Uterus (tissue), 2 donors: ENCODE results near the gene MAML2.

Source experiments
- POLR2A ChIP-seq, 2 donors: fragments of 450-650 bp; IDR thresholded peaks; one replicate each; pipeline ENCODE4 v1.6.1; 2016; ENCODE audit warnings: antibody characterized with exemption in 2 of 2, mild to moderate bottlenecking in 1 of 2, moderate library complexity in 1 of 2
- TF ChIP-seq, protein P1 (sequence below), 4 experiments: fragments of 200-600 bp in 2 of 4; fragments of 450-650 bp in 2 of 4; sonication (generic) in 2 of 4; IDR thresholded peaks; one replicate each; pipeline ENCODE4 v1.5.1; 2016 to 2019; ENCODE audit warnings: antibody characterized with exemption in 4 of 4, mild to moderate bottlenecking in 2 of 4, moderate library complexity in 1 of 4

DNA sequence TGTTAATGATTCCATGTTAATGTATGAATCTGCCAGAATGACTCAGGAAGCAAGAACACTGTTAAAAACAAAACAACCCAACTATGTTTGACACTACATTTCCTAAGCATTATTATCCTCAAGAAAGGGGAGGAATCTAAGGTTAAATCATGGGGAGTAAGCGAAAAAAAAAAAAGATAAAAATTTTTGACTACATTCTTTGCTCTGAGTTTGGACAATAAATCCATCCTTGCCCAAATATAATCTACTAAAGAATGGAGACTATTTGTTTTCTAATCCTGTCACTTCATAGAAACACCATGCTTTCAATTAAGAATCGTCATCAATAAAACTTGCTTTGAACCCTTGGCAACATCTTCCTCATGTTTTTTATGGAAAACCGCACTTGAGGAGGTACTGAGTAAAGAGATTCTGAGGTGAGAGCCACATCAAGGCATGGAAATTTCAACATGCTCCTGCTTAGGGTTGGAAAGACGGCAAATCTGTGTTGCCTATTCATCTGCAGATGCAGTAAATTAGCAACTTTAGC is 9.7 kb downstream of the MAML2 start:
- TF ChIP-seq POLR2A (IDR thresholded peaks at IDR 0.05) = no peak
- TF ChIP-seq, protein P1, sequence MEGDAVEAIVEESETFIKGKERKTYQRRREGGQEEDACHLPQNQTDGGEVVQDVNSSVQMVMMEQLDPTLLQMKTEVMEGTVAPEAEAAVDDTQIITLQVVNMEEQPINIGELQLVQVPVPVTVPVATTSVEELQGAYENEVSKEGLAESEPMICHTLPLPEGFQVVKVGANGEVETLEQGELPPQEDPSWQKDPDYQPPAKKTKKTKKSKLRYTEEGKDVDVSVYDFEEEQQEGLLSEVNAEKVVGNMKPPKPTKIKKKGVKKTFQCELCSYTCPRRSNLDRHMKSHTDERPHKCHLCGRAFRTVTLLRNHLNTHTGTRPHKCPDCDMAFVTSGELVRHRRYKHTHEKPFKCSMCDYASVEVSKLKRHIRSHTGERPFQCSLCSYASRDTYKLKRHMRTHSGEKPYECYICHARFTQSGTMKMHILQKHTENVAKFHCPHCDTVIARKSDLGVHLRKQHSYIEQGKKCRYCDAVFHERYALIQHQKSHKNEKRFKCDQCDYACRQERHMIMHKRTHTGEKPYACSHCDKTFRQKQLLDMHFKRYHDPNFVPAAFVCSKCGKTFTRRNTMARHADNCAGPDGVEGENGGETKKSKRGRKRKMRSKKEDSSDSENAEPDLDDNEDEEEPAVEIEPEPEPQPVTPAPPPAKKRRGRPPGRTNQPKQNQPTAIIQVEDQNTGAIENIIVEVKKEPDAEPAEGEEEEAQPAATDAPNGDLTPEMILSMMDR (IDR thresholded peaks at IDR 0.05) = no peak
